ENCODE data around the gene AEBP1.

GRCh38 chr7:44123190-44124003, 19.3 kb downstream of the AEBP1 start, which contains the start of gene POLD2:
- TF ChIP-seq CTCF (IDR thresholded peaks at IDR 0.05) (no peak), POLR2A (IDR thresholded peaks at IDR 0.05) (no peak)
